GM23338 (cell line): ENCODE measurements around the gene CNNM1. TPM values are rescaled to one million over a fixed set of nuclear protein-coding genes. Genes with fewer than 3 reads are reported as not detected.

Experiments used
- ATAC-seq: fragments of 200-7000 bp; cut with Tn5 transposase; 3 replicates; pipeline ENCODE4 v1.9.1; 2020
- DNase-seq: peaks from one replicate; pipeline ENCODE4 v3.0.0-alpha.2; 2015; ENCODE audit warnings: low spot score
- H2AFZ ChIP-seq: fragments of 200-600 bp; sonication (generic); 2 replicates; pipeline ENCODE4 v1.8.0; 2016; ENCODE audit warnings: antibody characterized with exemption, mild to moderate bottlenecking, moderate library complexity
- H3F3A ChIP-seq: fragments of 200-600 bp; sonication (generic); replicated peaks from 2 replicates; pipeline ENCODE4 v1.8.0; 2017; ENCODE audit warnings: antibody characterized with exemption, mixed run types, low read depth
- H3K27ac ChIP-seq: fragments of 200-600 bp; sonication (generic); 2 replicates; pipeline ENCODE4 v1.6.1; 2016; ENCODE audit warnings: low read depth
- H3K27me3 ChIP-seq: fragments of 200-600 bp; sonication (generic); 2 replicates; pipeline ENCODE4 v1.8.0; 2016; ENCODE audit warnings: mild to moderate bottlenecking, mixed run types, moderate library complexity; ENCODE audit not compliant: insufficient read depth
- H3K36me3 ChIP-seq: fragments of 200-600 bp; sonication (generic); 2 replicates; pipeline ENCODE4 v1.8.0; 2016; ENCODE audit warnings: mild to moderate bottlenecking; ENCODE audit not compliant: insufficient read depth
- H3K4me1 ChIP-seq: fragments of 200-600 bp; sonication (generic); 2 replicates; pipeline ENCODE4 v1.8.0; 2016; ENCODE audit warnings: mild to moderate bottlenecking, moderate library complexity; ENCODE audit not compliant: insufficient read depth
- H3K4me2 ChIP-seq: fragments of 200-600 bp; sonication (generic); 2 replicates; pipeline ENCODE4 v1.7.1; 2017; ENCODE audit warnings: mixed run types
- H3K4me3 ChIP-seq: fragments of 200-600 bp; sonication (generic); 2 replicates; pipeline ENCODE4 v1.6.1; 2016; ENCODE audit warnings: mixed run types
- H3K79me2 ChIP-seq: fragments of 200-600 bp; sonication (generic); replicated peaks from 2 replicates; pipeline ENCODE4 v1.8.0; 2017; ENCODE audit warnings: mild to moderate bottlenecking; ENCODE audit not compliant: insufficient read depth
- H3K9me2 ChIP-seq: fragments of 200-600 bp; sonication (generic); 2 replicates; pipeline ENCODE4 v1.8.0; 2017; ENCODE audit not compliant: insufficient read depth
- H4K20me1 ChIP-seq: fragments of 200-600 bp; sonication (generic); replicated peaks from 2 replicates; pipeline ENCODE4 v1.8.0; 2017; ENCODE audit warnings: mild to moderate bottlenecking; ENCODE audit not compliant: insufficient read depth
- H3K27ac Mint-ChIP-seq: 2 replicates; pipeline ENCODE4 v1.8.0; 2020; ENCODE audit warnings: inconsistent platforms, mild to moderate bottlenecking, moderate library complexity, mixed read lengths
- H3K27me3 Mint-ChIP-seq: 3 replicates; pipeline ENCODE4 v1.8.0; 2022; ENCODE audit warnings: low read depth, mild to moderate bottlenecking, moderate library complexity, mixed read lengths, inconsistent platforms; ENCODE audit not compliant: insufficient read depth, poor library complexity
- H3K36me3 Mint-ChIP-seq: 3 replicates; pipeline ENCODE4 v1.8.0; 2021; ENCODE audit warnings: low read depth, mild to moderate bottlenecking, inconsistent platforms, moderate library complexity, mixed read lengths
- H3K4me1 Mint-ChIP-seq: 3 replicates; pipeline ENCODE4 v1.8.0; 2020; ENCODE audit warnings: mild to moderate bottlenecking, inconsistent platforms, mixed read lengths
- H3K4me3 Mint-ChIP-seq: 3 replicates; pipeline ENCODE4 v1.8.0; 2021; ENCODE audit warnings: moderate library complexity, mild to moderate bottlenecking, inconsistent platforms, mixed read lengths
- H3K9me3 Mint-ChIP-seq: 3 replicates; pipeline ENCODE4 v1.8.0; 2020; ENCODE audit warnings: moderate library complexity, mild to moderate bottlenecking, inconsistent platforms, mixed read lengths
- CREB1 ChIP-seq: fragments of 250-450 bp; sonication (Bioruptor Pico); IDR thresholded peaks from 2 replicates; pipeline ENCODE4 v1.5.0; 2020; ENCODE audit warnings: low read depth, mild to moderate bottlenecking, moderate library complexity
- EZH2 ChIP-seq: fragments of 200-600 bp; sonication (generic); IDR thresholded peaks from one replicate; pipeline ENCODE4 v1.8.0; 2017; ENCODE audit warnings: antibody characterized with exemption, mild to moderate bottlenecking, low read depth; ENCODE audit not compliant: unreplicated experiment
- EZH2phosphoT487 ChIP-seq: fragments of 200-600 bp; sonication (generic); IDR thresholded peaks from one replicate; pipeline ENCODE4 v1.8.1; 2018; ENCODE audit warnings: antibody characterized with exemption; ENCODE audit not compliant: unreplicated experiment
- JUNB ChIP-seq: IDR thresholded peaks from one replicate; pipeline ENCODE4 v1.6.1; 2016; ENCODE audit warnings: antibody characterized with exemption; ENCODE audit not compliant: unreplicated experiment
- NANOG ChIP-seq: IDR thresholded peaks from 2 replicates; pipeline ENCODE4 v1.6.1; 2016; ENCODE audit warnings: antibody characterized with exemption, borderline replicate concordance
- POLR2AphosphoS5 ChIP-seq: IDR thresholded peaks from 2 replicates; pipeline ENCODE4 v1.6.1; 2016; ENCODE audit warnings: antibody characterized with exemption, low read depth
- ZNF331 ChIP-seq: fragments of 250-450 bp; sonication (Bioruptor Pico); IDR thresholded peaks from 2 replicates; pipeline ENCODE4 v1.5.0; 2020; ENCODE audit warnings: low read depth, mild to moderate bottlenecking, moderate library complexity
- polyA plus RNA-seq: library from polyadenylated mRNA; unstranded; fragments of >200 nt; fragmentation: Nextera tagmentation; extraction: Ambion mirVana; gene quantifications from 2 replicates; pipeline ENCODE4 v1.2.1, GENCODE V29; 2016
- total RNA-seq: library from RNA; depleted of rRNA; stranded (reverse); fragments of >200 nt; shearing (Covaris generic); gene quantifications from 2 replicates; pipeline ENCODE4 v1.2.3, GENCODE V29; 2014
- TF ChIP-seq, protein P1 (sequence below): fragments of 250-450 bp; sonication (Bioruptor Pico); IDR thresholded peaks from 2 replicates; pipeline ENCODE4 v1.5.0; 2020; ENCODE audit warnings: mild to moderate bottlenecking, moderate library complexity
- TF ChIP-seq, protein P2 (sequence below), 2 experiments: fragments of 200-600 bp in 1 of 2; sonication (generic) in 1 of 2; conservative IDR thresholded peaks; 2 replicates each; pipeline versions ENCODE4 v1.5.1 to v1.6.1; 2016 to 2017; ENCODE audit warnings: antibody characterized with exemption in 2 of 2, low read depth in 2 of 2, mild to moderate bottlenecking in 2 of 2, moderate library complexity in 1 of 2
- TF ChIP-seq, protein P3 (sequence below): IDR thresholded peaks from 2 replicates; pipeline ENCODE4 v1.6.1; 2016; ENCODE audit warnings: antibody characterized with exemption

The CNNM1 gene
- total and polyA plus RNA-seq, 2 experiments from 2014 or later: 0.52 to 0.90 TPM

DNA sequence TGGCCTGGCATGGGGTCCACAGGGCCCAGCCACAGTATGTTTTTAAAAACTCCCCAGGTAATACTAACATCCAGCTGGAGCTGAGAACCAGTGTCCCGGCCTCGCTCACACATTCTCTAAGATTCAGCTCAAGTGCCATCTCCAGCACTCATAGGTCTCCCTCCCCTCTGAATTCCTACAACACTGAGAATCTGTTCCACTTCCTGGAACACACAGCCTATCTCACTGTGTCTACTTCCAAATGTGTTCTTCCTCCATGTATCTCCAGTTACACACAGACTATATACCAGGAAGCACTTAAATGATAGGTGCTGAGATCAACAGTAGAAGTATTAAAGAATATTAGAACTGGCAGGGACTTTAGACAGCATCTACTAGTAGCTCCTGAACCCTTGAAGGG, 90.5 kb downstream of the CNNM1 start (continued):
- TF ChIP-seq, protein P1, sequence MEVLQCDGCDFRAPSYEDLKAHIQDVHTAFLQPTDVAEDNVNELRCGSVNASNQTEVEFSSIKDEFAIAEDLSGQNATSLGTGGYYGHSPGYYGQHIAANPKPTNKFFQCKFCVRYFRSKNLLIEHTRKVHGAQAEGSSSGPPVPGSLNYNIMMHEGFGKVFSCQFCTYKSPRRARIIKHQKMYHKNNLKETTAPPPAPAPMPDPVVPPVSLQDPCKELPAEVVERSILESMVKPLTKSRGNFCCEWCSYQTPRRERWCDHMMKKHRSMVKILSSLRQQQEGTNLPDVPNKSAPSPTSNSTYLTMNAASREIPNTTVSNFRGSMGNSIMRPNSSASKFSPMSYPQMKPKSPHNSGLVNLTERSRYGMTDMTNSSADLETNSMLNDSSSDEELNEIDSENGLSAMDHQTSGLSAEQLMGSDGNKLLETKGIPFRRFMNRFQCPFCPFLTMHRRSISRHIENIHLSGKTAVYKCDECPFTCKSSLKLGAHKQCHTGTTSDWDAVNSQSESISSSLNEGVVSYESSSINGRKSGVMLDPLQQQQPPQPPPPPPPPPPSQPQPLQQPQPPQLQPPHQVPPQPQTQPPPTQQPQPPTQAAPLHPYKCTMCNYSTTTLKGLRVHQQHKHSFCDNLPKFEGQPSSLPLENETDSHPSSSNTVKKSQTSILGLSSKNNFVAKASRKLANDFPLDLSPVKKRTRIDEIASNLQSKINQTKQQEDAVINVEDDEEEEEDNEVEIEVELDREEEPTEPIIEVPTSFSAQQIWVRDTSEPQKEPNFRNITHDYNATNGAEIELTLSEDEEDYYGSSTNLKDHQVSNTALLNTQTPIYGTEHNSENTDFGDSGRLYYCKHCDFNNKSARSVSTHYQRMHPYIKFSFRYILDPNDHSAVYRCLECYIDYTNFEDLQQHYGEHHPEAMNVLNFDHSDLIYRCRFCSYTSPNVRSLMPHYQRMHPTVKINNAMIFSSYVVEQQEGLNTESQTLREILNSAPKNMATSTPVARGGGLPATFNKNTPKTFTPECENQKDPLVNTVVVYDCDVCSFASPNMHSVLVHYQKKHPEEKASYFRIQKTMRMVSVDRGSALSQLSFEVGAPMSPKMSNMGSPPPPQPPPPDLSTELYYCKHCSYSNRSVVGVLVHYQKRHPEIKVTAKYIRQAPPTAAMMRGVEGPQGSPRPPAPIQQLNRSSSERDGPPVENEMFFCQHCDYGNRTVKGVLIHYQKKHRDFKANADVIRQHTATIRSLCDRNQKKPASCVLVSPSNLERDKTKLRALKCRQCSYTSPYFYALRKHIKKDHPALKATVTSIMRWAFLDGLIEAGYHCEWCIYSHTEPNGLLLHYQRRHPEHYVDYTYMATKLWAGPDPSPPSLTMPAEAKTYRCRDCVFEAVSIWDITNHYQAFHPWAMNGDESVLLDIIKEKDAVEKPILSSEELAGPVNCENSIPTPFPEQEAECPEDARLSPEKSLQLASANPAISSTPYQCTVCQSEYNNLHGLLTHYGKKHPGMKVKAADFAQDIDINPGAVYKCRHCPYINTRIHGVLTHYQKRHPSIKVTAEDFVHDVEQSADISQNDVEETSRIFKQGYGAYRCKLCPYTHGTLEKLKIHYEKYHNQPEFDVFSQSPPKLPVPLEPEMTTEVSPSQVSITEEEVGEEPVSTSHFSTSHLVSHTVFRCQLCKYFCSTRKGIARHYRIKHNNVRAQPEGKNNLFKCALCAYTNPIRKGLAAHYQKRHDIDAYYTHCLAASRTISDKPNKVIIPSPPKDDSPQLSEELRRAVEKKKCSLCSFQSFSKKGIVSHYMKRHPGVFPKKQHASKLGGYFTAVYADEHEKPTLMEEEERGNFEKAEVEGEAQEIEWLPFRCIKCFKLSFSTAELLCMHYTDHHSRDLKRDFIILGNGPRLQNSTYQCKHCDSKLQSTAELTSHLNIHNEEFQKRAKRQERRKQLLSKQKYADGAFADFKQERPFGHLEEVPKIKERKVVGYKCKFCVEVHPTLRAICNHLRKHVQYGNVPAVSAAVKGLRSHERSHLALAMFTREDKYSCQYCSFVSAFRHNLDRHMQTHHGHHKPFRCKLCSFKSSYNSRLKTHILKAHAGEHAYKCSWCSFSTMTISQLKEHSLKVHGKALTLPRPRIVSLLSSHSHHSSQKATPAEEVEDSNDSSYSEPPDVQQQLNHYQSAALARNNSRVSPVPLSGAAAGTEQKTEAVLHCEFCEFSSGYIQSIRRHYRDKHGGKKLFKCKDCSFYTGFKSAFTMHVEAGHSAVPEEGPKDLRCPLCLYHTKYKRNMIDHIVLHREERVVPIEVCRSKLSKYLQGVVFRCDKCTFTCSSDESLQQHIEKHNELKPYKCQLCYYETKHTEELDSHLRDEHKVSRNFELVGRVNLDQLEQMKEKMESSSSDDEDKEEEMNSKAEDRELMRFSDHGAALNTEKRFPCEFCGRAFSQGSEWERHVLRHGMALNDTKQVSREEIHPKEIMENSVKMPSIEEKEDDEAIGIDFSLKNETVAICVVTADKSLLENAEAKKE (CRISPR knock-in tag): no peak
- TF ChIP-seq EZH2 (no peak), EZH2phosphoT487 (no peak), POLR2AphosphoS5 (no peak)

DNA sequence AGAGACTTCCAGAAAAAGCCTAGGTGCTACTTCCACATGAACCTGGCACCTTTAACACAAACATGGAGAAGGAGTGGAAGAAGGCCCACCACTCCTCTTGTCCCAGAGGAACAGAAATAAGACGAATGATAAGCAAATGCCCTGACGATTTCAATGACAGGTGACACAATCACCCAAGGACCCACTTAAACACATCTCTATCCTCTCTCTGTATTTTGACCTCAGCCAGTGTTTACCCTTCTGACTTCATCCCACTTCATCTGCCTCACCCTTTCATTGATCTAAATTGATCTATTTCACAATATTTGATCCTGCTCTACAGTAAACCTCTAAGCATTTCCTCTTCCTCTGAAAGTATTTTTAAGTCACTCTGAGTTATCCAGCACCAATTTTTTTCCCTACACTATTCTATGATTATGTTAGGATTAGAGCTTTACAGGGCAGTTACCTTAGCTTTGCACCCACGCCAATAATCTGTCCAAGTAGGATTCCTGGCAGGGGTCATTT, 92.1 kb downstream of the CNNM1 start:
- Histone ChIP-seq H3K4me1 (no peaks in the 10 kb centered on the region), H2AFZ (no peak overlapping the region), H4K20me1 (peaks cover 8% of the 10 kb centered on the region), H3F3A (no peaks in the 10 kb centered on the region), H3K36me3 (peaks cover 12% of the 10 kb centered on the region; the same call in 1 of the 2 replicates), H3K27ac (no peak overlapping the region), H3K9me2 (no peaks in the 10 kb centered on the region), H3K4me2 (no peak overlapping the region), H3K27me3 (no peaks in the 10 kb centered on the region), H3K4me3 (no peak overlapping the region), H3K79me2 (peaks cover 34% of the 10 kb centered on the region)
- Mint-ChIP-seq H3K9me3 (no peaks in the 10 kb centered on the region), H3K4me1 (no peaks in the 10 kb centered on the region), H3K36me3 (peaks cover 28% of the 10 kb centered on the region), H3K27me3 (no peaks in the 10 kb centered on the region), H3K4me3 (no peak overlapping the region), H3K27ac (no peak overlapping the region)
- ATAC-seq (no peak), DNase-seq (no peak)
- TF ChIP-seq, protein P2, sequence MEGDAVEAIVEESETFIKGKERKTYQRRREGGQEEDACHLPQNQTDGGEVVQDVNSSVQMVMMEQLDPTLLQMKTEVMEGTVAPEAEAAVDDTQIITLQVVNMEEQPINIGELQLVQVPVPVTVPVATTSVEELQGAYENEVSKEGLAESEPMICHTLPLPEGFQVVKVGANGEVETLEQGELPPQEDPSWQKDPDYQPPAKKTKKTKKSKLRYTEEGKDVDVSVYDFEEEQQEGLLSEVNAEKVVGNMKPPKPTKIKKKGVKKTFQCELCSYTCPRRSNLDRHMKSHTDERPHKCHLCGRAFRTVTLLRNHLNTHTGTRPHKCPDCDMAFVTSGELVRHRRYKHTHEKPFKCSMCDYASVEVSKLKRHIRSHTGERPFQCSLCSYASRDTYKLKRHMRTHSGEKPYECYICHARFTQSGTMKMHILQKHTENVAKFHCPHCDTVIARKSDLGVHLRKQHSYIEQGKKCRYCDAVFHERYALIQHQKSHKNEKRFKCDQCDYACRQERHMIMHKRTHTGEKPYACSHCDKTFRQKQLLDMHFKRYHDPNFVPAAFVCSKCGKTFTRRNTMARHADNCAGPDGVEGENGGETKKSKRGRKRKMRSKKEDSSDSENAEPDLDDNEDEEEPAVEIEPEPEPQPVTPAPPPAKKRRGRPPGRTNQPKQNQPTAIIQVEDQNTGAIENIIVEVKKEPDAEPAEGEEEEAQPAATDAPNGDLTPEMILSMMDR (conservative IDR thresholded peaks at IDR 0.05; ENCODE audit: low read depth in 2 of 2): no peak
- TF ChIP-seq, protein P3, sequence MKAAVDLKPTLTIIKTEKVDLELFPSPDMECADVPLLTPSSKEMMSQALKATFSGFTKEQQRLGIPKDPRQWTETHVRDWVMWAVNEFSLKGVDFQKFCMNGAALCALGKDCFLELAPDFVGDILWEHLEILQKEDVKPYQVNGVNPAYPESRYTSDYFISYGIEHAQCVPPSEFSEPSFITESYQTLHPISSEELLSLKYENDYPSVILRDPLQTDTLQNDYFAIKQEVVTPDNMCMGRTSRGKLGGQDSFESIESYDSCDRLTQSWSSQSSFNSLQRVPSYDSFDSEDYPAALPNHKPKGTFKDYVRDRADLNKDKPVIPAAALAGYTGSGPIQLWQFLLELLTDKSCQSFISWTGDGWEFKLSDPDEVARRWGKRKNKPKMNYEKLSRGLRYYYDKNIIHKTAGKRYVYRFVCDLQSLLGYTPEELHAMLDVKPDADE: no peak
- TF ChIP-seq NANOG (no peak), CREB1 (CRISPR knock-in tag) (no peak), JUNB (no peak), POLR2AphosphoS5 (no peak), ZNF331 (CRISPR knock-in tag) (no peak)
